H54 (cell line): ENCODE data around the gene WDR76.

ENCODE experiments used
- DNase-seq: peaks from one replicate; pipeline ENCODE4 v3.0.0; 2011; ENCODE audit warnings: low spot score, mixed read lengths; ENCODE audit not compliant: insufficient read length
- FAIRE-seq: peaks from 3 replicates; lab custom pipeline; 2011; peaks lifted over from hg19 to GRCh38; lab: Jason Lieb, UNC
- POLR2A ChIP-seq: IDR thresholded peaks from 2 replicates; pipeline ENCODE4 v1.6.1; 2011; ENCODE audit warnings: low read depth, mild to moderate bottlenecking, low read length

WDR76 gene

GRCh38 chr15:43905755-43906154 is 79.0 kb downstream of the WDR76 start:
- no peak for TF ChIP-seq POLR2A
- FAIRE-seq (no peak), DNase-seq (no peak)

GRCh38 chr15:43908516-43909050 is 81.8 kb downstream of the WDR76 start:
- DNase-seq (no peak), FAIRE-seq (no peak)
- TF ChIP-seq POLR2A = no peak

- TF ChIP-seq POLR2A = no peak
- DNase-seq (peak; percentile 64), FAIRE-seq (peak; percentile 89)
Observed at GRCh38 chr15:43911235-43911781, 84.5 kb downstream of the WDR76 start.

- DNase-seq (no peak), FAIRE-seq (no peak)
- no peak for TF ChIP-seq POLR2A
Observed at GRCh38 chr15:43912208-43912607, 85.4 kb downstream of the WDR76 start.

- FAIRE-seq = peak; percentile 97
- TF ChIP-seq POLR2A = no peak
- peak; percentile 83 for DNase-seq
Observed at GRCh38 chr15:43913026-43913780, 86.4 kb downstream of the WDR76 start.

- no peak for TF ChIP-seq POLR2A
- FAIRE-seq (no peak), DNase-seq (no peak)
Observed at GRCh38 chr15:43913941-43914340, 87.1 kb downstream of the WDR76 start.

- no peak for FAIRE-seq
- DNase-seq = no peak
Observed at GRCh38 chr15:43915631-43916325, 89.0 kb downstream of the WDR76 start.

GRCh38 chr15:43916326-43916660 is 89.5 kb downstream of the WDR76 start:
- no peak for TF ChIP-seq POLR2A
- no peak for FAIRE-seq
- DNase-seq = no peak

More at GRCh38 chr15:43915631-43916325, 89.0 kb downstream of the WDR76 start:
- no peak for TF ChIP-seq POLR2A
